SK-N-SH (cell line): Measurements from ENCODE around the gene ACIN1. TPM values are rescaled to one million over a fixed set of nuclear protein-coding genes. Genes with fewer than 3 reads are reported as not detected.

Experiments
- CTCF ChIA-PET: fragments of 300-600, 350-600 bp; formaldehyde crosslinking; extraction: SDS; loops from one replicate; lab custom pipeline; 2021; lab: Yijun Ruan, JAX
- POLR2A ChIA-PET: fragments of 350-600 bp; sonication (Branson Sonifier 250); formaldehyde crosslinking; extraction: SDS; loops from one replicate; lab custom pipeline; 2020; ENCODE audit warnings: antibody characterized with exemption, inconsistent platforms; lab: Yijun Ruan, JAX
- DNase-seq: peaks from one replicate; pipeline ENCODE4 v3.0.0; 2012
- H2AFZ ChIP-seq: fragments of 200-600 bp; sonication (generic); 2 replicates; pipeline ENCODE4 v1.8.1; 2016; ENCODE audit warnings: antibody characterized with exemption, mild to moderate bottlenecking, low read depth
- H3F3A ChIP-seq: fragments of 200-600 bp; sonication (generic); replicated peaks from 2 replicates; pipeline ENCODE3; 2016; ENCODE audit warnings: antibody characterized with exemption, mild to moderate bottlenecking; ENCODE audit not compliant: insufficient read depth
- H3K27ac ChIP-seq, 2 experiments: fragments of 200-500 bp in 1 of 2; fragments of 200-600 bp in 1 of 2; sonication (Bioruptor generic) in 1 of 2; sonication (generic), shearing (Covaris generic) in 1 of 2; 2 replicates each; pipeline versions ENCODE4 v1.5.1 to v1.6.1; 2014 to 2016; ENCODE audit warnings: low read depth in 2 of 2, inconsistent platforms in 1 of 2, low read length in 1 of 2, mild to moderate bottlenecking in 1 of 2, mixed read lengths in 1 of 2
- H3K27me3 ChIP-seq: fragments of 200-600 bp; sonication (generic), shearing (Covaris generic); 2 replicates; pipeline ENCODE4 v1.6.1; 2016; ENCODE audit warnings: mixed run types; ENCODE audit not compliant: insufficient read depth
- H3K36me3 ChIP-seq, 2 experiments: fragments of 200-500 bp in 1 of 2; fragments of 200-600 bp in 1 of 2; sonication (Bioruptor generic) in 1 of 2; sonication (generic) in 1 of 2; replicated peaks in 1 of 2; 2 replicates each; pipeline versions ENCODE3 to v1.5.1; 2014 to 2016; ENCODE audit warnings: low read length in 1 of 2, mild to moderate bottlenecking in 1 of 2; ENCODE audit not compliant: insufficient read depth in 2 of 2, control insufficient read depth in 1 of 2
- H3K4me1 ChIP-seq, 2 experiments: fragments of 200-500 bp in 1 of 2; fragments of 200-600 bp in 1 of 2; sonication (Bioruptor generic) in 1 of 2; sonication (generic), shearing (Covaris generic) in 1 of 2; 2 replicates each; pipeline versions ENCODE4 v1.5.1 to v1.6.1; 2014 to 2016; ENCODE audit warnings: low read depth in 1 of 2, low read length in 1 of 2, mixed run types in 1 of 2; ENCODE audit not compliant: insufficient read depth in 2 of 2, control insufficient read depth in 1 of 2
- H3K4me2 ChIP-seq: fragments of 200-600 bp; sonication (generic), shearing (Covaris generic); 2 replicates; pipeline ENCODE4 v1.6.1; 2017; ENCODE audit warnings: mixed run types
- H3K4me3 ChIP-seq, 2 experiments: fragments of 200-500 bp in 1 of 2; fragments of 200-600 bp in 1 of 2; sonication (Bioruptor generic) in 1 of 2; sonication (generic), shearing (Covaris generic) in 1 of 2; 2 replicates each; pipeline versions ENCODE4 v1.5.1 to v1.8.1; 2014 to 2016; ENCODE audit warnings: low read depth in 2 of 2, inconsistent platforms in 1 of 2, low read length in 1 of 2, mild to moderate bottlenecking in 1 of 2, mixed read lengths in 1 of 2, moderate library complexity in 1 of 2
- H3K79me2 ChIP-seq: fragments of 200-600 bp; sonication (generic); 2 replicates; pipeline ENCODE4 v1.8.1; 2017; ENCODE audit warnings: mild to moderate bottlenecking; ENCODE audit not compliant: insufficient read depth
- H3K9ac ChIP-seq: fragments of 200-600 bp; sonication (generic); 2 replicates; pipeline ENCODE4 v1.6.1; 2017; ENCODE audit warnings: mixed run types
- H3K9me2 ChIP-seq: fragments of 200-600 bp; sonication (generic); 2 replicates; pipeline ENCODE4 v1.6.1; 2017; ENCODE audit warnings: mixed run types
- H3K9me3 ChIP-seq: fragments of 200-600 bp; sonication (generic); 2 replicates; pipeline ENCODE4 v1.6.1; 2017; ENCODE audit warnings: mixed run types, mild to moderate bottlenecking, moderate library complexity
- H4K20me1 ChIP-seq: fragments of 200-600 bp; sonication (generic); 2 replicates; pipeline ENCODE4 v1.6.1; 2017; ENCODE audit warnings: mild to moderate bottlenecking, mixed run types; ENCODE audit not compliant: insufficient read depth
- CHD2 ChIP-seq: fragments of 150-350 bp; IDR thresholded peaks from 2 replicates; pipeline ENCODE4 v1.6.1; 2018; ENCODE audit warnings: low read length; ENCODE audit not compliant: partially characterized antibody
- CTCF ChIP-seq: fragments of 200-600 bp; sonication (generic); IDR thresholded peaks from 2 replicates; pipeline ENCODE4 v1.6.1; 2017; ENCODE audit warnings: antibody characterized with exemption, mild to moderate bottlenecking, moderate library complexity
- ELF1 ChIP-seq: IDR thresholded peaks from 2 replicates; pipeline ENCODE4 v1.4.0; 2012
- EP300 ChIP-seq, 2 experiments: IDR thresholded peaks; 2 replicates each; pipeline versions ENCODE4 v1.4.0 to v1.6.1; 2012; ENCODE audit warnings: borderline replicate concordance in 1 of 2, low read depth in 1 of 2, low read length in 1 of 2
- FOXJ3 ChIP-seq: sonication (generic); formaldehyde crosslinking; IDR thresholded peaks from 2 replicates; pipeline ENCODE4 v1.5.1; 2020; ENCODE audit warnings: mild to moderate bottlenecking, missing genetic modification reagents
- FOXM1 ChIP-seq: IDR thresholded peaks from 2 replicates; pipeline ENCODE4 v1.4.0; 2012; ENCODE audit warnings: low read depth, mild to moderate bottlenecking
- GATA2 ChIP-seq: sonication (generic); formaldehyde crosslinking; IDR thresholded peaks from 2 replicates; pipeline ENCODE4 v1.5.0; 2020; ENCODE audit warnings: mild to moderate bottlenecking, missing genetic modification reagents
- JUND ChIP-seq: IDR thresholded peaks from 2 replicates; pipeline ENCODE4 v1.4.0; 2012
- MAX ChIP-seq: IDR thresholded peaks from 2 replicates; pipeline ENCODE4 v1.4.0; 2012; ENCODE audit warnings: low read depth
- MEF2A ChIP-seq: IDR thresholded peaks from 2 replicates; pipeline ENCODE4 v1.4.0; 2012; ENCODE audit warnings: low read depth, borderline replicate concordance
- MXI1 ChIP-seq: IDR thresholded peaks from 2 replicates; pipeline ENCODE4 v1.6.1; 2012; ENCODE audit warnings: mild to moderate bottlenecking, low read depth, low read length, improper control_type of control experiment
- NFIC ChIP-seq: IDR thresholded peaks from 2 replicates; pipeline ENCODE4 v1.4.0; 2012; ENCODE audit warnings: borderline replicate concordance
- PBX3 ChIP-seq: IDR thresholded peaks from 2 replicates; pipeline ENCODE4; 2012
- POLR2AphosphoS5 ChIP-seq: IDR thresholded peaks from 2 replicates; pipeline ENCODE4 v1.6.1; 2012; ENCODE audit warnings: low read depth, low read length
- RAD21 ChIP-seq: IDR thresholded peaks from 2 replicates; pipeline ENCODE4 v1.6.1; 2012; ENCODE audit warnings: mild to moderate bottlenecking, low read length
- RCOR1 ChIP-seq: fragments of 150-350 bp; IDR thresholded peaks from 2 replicates; pipeline ENCODE4 v1.6.1; 2017; ENCODE audit warnings: antibody characterized with exemption, low read length
- REST ChIP-seq: IDR thresholded peaks from 2 replicates; pipeline ENCODE4 v1.6.1; 2012; ENCODE audit warnings: mild to moderate bottlenecking, low read depth, low read length, moderate library complexity
- RXRA ChIP-seq: IDR thresholded peaks from 2 replicates; pipeline ENCODE4 v1.4.0; 2012; ENCODE audit warnings: low read depth, mild to moderate bottlenecking, borderline replicate concordance
- SIN3A ChIP-seq: IDR thresholded peaks from 2 replicates; pipeline ENCODE4 v1.6.1; 2012; ENCODE audit warnings: low read depth, mild to moderate bottlenecking, low read length, moderate library complexity, borderline replicate concordance
- SMC3 ChIP-seq: IDR thresholded peaks from 2 replicates; pipeline ENCODE4 v1.6.1; 2012; ENCODE audit warnings: low read depth, low read length, improper control_type of control experiment
- TCF12 ChIP-seq: IDR thresholded peaks from 2 replicates; pipeline ENCODE4 v1.4.0; 2012
- TEAD4 ChIP-seq: IDR thresholded peaks from 2 replicates; pipeline ENCODE4 v1.4.0; 2012; ENCODE audit warnings: mild to moderate bottlenecking, borderline replicate concordance; ENCODE audit not compliant: insufficient read depth
- USF1 ChIP-seq: IDR thresholded peaks from 2 replicates; pipeline ENCODE4 v1.4.0; 2012; ENCODE audit warnings: low read depth, borderline replicate concordance
- ZBTB33 ChIP-seq: IDR thresholded peaks from 2 replicates; pipeline ENCODE4 v1.4.0; 2012; ENCODE audit warnings: low read depth, borderline replicate concordance
- WGBS: methylation state at CpG from one replicate; pipeline ENCODE4 v1.1.6; 2017; ENCODE audit warnings: low lambda C conversion rate; 5-methylcytosine and 5-hydroxymethylcytosine counted together
- polyA plus RNA-seq, 3 experiments: library from polyadenylated mRNA; depleted of rRNA; stranded (reverse); fragments of >200 nt; gene quantifications; 2 replicates each; pipeline ENCODE4 v1.2.3, GENCODE V29; 2012

ACIN1 gene
- polyA plus RNA-seq, 1 of the 3 experiments (the other 2 are of a cell fraction): 159 TPM

GRCh38 chr14:23062002-23062401 is 32.9 kb downstream of the ACIN1 start:
- CTCF ChIA-PET: interaction anchor here (0.9 to 33.1 kb wide), 6 partner anchors 7 to 132 kb away, joined by 3 to 1566 read pairs (median 23); partner anchors contain the start of gene AJUBA
- Histone ChIP-seq H3F3A (peaks cover 49% of the 10 kb centered on the region), H3K4me1 (peaks cover 4 to 13% of the 10 kb centered on the region in 2 experiments; a peak in 3 of 4 replicates), H4K20me1 (peaks cover 18% of the 10 kb centered on the region), H3K27ac (peak overlapping the region in 1 of 2 experiments; percentile 70; a peak in 2 of 4 replicates), H3K9ac (no peak overlapping the region; the same call in 1 of the 2 replicates), H3K79me2 (peaks cover 37% of the 10 kb centered on the region), H3K27me3 (no peaks in the 10 kb centered on the region), H2AFZ (no peak overlapping the region), H3K9me3 (no peaks in the 10 kb centered on the region), H3K4me2 (peak overlapping the region; percentile 46; the same call in 1 of the 2 replicates), H3K9me2 (no peaks in the 10 kb centered on the region), H3K36me3 (peaks cover 61 to 65% of the 10 kb centered on the region in 2 experiments), H3K4me3 (no peak overlapping the region)
- DNase-seq: no peak
- POLR2A ChIA-PET: interaction anchor here (1.7 kb wide), 1 partner anchor 9 kb away, joined by 3 read pairs; no protein-coding TSS in a partner anchor
- WGBS: 25% methylated on average over 4 of the region's 4 CpGs
- peak; percentile 85; the same call in 1 of the 2 replicates for TF ChIP-seq RXRA
- TF ChIP-seq TCF12: peak; percentile 74
- TF ChIP-seq RAD21: no peak
- no peak for TF ChIP-seq MEF2A
- no peak for TF ChIP-seq USF1
- TF ChIP-seq CTCF: no peak
- no peak for TF ChIP-seq SMC3
- peak in 1 of 2 experiments; percentile 35; a peak in 1 of 4 replicates for TF ChIP-seq EP300 (IDR thresholded peaks at IDR 0.05; ENCODE audit: borderline replicate concordance in 1 of 2, low read depth in 1 of 2, low read length in 1 of 2)
- no peak for TF ChIP-seq MXI1
- peak; percentile 55; the same call in 1 of the 2 replicates for TF ChIP-seq SIN3A
- no peak for TF ChIP-seq ZBTB33
- peak; percentile 87 for TF ChIP-seq JUND
- peak; percentile 83 for TF ChIP-seq TEAD4
- TF ChIP-seq NFIC: peak; percentile 94
- TF ChIP-seq POLR2AphosphoS5: peak; percentile 58; the same call in 1 of the 2 replicates
- TF ChIP-seq PBX3: no peak
- TF ChIP-seq RCOR1: no peak
- TF ChIP-seq FOXJ3 (CRISPR knock-in tag): no peak
- no peak for TF ChIP-seq GATA2 (CRISPR knock-in tag)
- no peak; the same call in 1 of the 2 replicates for TF ChIP-seq REST
- no peak for TF ChIP-seq FOXM1
- 0 out of 2 replicates have a peak, but pooled peaks have one; percentile 12 for TF ChIP-seq ELF1
- peak; percentile 10 for TF ChIP-seq CHD2
- TF ChIP-seq MAX: peak; percentile 75
